Activated CD8-positive, alpha-beta memory T cell treated with anti-CD3 and anti-CD28 coated beads, Interleukin-2, amount 50 U/mL, for 1 hour (primary cell): ENCODE measurements around the gene ALPP.
"Not testable (repeated sequence)": the region's sequence is repeated elsewhere in the genome, so short reads cannot be mapped to it uniquely, and the experiment has no call there.

Source experiments
- DNase-seq: peaks from one replicate; pipeline ENCODE4 v3.0.0-alpha.2; 2020; ENCODE audit errors: extremely low read depth

Gene ALPP

DNA sequence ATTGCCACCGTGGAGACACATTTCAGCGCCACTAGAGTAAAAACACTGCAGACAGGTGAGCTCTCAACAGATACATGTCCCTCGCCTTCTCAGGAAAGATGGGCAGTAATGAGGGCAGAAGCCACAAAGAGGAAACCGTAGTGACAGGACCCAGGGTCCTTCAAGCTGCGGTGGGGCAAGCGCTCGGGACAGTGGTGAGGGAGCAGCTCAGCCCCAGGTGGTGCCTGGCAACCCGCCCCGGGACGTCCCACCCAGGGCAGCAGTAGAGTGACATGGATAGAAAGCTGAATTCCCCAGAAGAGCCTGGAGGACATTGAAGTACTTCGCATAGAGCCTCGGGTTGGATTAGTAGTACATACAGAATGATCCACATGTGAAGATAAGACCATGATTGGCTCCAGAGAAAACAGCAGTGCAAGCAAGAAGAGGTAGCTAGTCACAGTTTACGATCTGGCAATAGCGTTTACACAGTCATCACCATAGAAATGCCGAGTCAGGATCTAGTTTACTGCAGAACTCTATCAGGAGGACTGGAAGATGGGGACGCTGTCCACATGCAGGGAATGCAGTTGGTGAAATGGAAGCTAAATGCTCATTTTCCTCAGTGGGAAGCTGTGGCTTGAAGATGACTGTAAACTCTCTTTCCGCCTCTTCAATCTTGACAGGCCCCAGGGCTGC lies 37.4 kb upstream of the ALPP start:
- no peak for DNase-seq

GRCh38 chr2:232341739-232342126 lies 36.8 kb upstream of the ALPP start:
- DNase-seq: no peak

DNA sequence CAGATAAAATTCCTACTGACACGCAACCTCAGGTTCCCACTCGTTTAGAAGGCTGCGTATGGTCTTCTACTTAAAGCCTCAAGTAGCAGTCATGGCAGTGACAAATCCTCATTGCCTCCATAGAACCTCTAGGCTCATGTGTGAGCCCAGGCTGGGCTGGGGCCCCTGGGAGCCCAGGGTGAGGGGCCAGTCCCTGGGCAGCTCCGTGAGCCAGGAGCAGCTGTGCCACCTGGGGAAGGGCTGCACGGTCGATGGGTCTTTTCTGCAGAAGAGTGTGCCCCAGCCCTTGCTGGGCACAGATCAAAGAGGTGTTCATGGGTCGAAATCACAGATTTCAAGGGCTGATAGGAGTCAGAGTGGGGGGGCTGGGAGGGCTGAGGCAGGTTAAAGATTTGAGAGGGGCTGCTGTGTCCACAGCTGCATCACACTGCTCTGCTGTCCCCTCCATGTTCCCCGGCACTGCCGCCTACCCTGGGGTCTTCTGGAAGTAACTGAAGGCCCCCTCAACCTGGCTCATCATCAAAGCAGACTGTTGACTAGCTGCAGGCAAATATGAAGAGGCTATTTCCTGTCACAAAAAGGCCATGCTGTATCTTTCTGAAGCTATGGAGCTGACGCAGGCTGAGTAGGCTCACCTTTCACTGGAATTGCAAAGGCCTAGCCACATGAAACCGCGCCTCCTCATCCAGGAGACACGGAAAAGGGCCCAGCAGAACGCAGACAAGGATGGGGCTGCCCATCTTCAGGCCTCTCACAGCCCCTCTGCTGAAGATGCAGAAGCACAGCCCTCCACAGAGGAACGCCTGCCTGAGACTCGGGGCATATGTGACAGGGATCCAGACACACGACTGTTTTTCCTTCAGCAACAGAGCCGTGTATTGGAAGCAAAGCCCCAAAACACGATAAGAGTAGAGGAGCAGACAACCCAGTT lies 35.7 kb upstream of the ALPP start:
- DNase-seq: no peak

GRCh38 chr2:232343821-232344220 lies 34.7 kb upstream of the ALPP start:
- DNase-seq: no peak

DNA sequence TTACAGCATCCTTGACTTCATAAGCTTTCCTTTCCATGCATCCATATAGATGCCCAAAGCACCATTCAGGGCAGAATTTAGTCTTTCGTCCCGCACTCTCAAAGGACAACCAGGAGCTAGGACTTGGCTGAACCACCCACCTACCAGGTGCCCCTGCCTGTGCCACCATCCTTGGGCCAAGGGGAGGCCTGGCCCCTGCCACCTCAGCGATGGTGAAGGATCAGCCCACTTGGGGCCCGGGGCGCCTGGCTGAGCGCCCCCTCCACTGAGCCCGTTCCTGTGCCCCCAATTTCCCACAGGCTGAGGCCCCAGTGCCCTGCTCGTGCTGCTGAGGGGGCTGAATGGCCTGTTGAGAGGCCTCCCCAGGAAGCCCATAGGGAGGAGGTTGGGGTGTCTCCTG lies 33.3 kb upstream of the ALPP start:
- DNase-seq: no peak

GRCh38 chr2:232347369-232347768 lies 31.2 kb upstream of the ALPP start:
- DNase-seq: no peak

DNA sequence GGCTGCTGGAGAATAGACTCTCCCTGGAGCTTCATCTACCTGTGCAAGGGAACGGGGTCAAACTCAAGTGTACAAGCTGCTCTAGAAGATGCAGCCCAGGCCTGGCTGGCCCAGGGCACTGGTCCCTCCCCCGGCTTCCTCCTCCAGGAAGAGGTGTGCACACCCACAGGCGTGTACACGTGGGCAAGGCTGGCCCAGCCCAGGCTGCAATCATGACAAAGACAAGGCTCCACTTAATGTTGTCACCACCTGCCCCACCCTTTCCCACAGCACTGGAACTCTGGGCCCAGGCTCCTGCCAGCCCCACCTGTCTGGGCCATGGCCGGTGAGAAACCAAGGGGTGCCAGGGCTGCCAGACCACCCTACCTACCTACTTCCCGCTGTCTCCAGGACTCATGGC lies 29.6 kb upstream of the ALPP start:
- DNase-seq: no peak

DNA sequence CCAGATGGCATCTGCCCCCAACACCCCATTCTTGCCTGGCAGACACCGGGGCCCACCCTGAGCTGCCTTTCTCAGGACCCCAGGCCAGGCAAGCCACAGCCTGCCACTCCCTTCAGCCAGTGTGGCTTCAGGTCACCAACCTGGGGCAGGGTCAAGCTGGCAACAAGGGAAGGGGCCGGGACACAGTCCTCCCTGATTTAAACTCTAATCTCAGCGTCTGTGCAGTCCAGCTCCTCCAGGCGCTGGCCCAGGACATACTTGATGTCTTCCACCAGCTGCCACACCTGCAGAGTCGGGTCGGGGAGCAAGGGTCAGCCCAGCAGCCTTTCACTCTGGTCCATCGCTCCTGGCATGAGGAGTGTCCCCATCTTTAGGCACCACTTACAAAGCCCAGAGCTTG lies 29.0 kb upstream of the ALPP start:
- DNase-seq: no peak

GRCh38 chr2:232349946-232350635 lies 28.5 kb upstream of the ALPP start:
- DNase-seq: no peak

- DNase-seq: no peak
Observed at GRCh38 chr2:232350804-232351685, 27.5 kb upstream of the ALPP start.

- DNase-seq: no peak
Observed at GRCh38 chr2:232351686-232352510, 26.7 kb upstream of the ALPP start.

DNA sequence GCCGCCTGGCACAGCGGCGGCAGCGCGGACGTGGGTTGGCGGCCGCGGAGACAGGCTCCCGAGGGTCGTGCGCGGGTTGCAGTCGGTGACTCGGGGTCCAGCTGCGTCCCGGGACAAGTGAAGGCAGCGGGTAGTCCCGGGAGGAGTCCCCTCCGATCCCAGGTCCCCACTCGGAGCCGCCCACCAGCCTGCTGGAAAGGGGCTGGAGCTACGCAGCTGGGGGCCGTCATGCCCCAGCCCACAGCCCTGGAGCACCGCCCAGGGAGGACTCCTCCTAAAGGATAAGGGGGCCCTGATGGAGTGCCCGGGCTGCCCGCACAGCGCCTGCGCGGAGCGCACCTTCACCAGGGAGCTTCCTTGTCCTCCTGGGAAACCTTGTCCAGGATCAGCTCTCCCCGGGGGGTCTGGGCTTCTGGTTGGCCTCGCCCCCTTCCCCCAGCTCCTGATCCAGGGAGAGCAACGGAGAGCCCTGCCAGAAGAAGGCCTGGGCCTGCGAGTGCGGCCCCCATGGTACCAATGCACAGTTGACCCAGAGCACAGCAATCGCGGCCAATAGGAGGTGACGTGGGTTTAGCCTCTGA lies 25.9 kb upstream of the ALPP start:
- DNase-seq: no peak

DNA sequence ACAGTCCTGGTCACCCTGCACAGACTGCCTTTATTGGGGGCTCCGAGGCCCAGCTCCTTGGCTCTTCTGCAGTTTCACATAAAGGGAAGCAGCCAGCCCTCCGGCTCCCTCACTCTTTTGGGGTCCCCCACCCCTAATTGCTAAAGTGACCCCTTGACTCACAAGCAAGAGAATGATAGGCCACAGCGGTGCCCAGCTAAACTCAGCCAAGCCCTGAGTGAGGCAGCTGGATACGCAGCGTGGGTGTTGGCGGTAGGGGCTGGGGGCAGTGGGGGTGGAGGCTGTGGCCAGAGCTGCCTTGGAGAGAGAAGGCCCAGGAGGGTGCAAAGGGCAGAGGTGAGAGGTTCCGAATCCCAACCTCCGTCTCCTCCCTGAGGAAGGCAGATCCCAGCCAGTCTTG lies 25.5 kb upstream of the ALPP start:
- DNase-seq: no peak

DNA sequence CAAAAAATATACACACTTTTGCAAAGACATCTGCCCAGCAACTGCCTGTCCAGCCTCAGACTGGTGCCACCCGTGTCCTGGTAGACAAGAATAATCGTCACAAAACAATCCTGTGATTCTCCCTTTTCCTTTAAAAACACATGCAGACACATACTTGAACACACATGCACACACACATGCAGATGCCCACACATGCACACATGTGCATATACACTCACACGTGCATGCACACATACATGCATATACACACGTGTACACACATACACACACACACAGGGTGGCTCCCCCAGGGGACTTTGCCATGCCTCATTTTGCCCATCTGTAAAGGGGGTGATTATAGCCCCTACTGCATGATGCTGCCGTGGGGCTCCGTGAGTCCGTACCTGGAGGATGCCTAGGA lies 24.9 kb upstream of the ALPP start:
- no peak for DNase-seq

DNA sequence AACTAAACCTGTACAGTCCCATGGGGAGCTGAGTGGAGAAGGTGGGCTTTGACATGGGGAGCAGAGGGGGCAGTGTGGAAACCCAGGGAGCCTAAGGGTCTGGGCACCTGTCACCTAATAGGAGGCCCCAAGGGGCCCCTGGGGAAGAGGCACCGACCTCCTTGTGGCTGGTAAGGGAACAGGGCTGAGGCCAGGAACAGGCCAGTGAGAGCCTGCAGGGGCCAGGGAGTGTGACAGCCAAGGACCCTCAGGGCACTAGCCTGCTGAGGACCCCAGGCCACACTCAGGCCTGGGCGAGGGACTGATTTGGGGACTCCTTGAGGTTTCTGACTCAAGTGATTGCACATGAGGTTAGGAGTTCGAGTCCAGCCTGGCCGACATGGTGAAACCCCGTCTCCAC lies 24.5 kb upstream of the ALPP start:
- DNase-seq: no peak

DNA sequence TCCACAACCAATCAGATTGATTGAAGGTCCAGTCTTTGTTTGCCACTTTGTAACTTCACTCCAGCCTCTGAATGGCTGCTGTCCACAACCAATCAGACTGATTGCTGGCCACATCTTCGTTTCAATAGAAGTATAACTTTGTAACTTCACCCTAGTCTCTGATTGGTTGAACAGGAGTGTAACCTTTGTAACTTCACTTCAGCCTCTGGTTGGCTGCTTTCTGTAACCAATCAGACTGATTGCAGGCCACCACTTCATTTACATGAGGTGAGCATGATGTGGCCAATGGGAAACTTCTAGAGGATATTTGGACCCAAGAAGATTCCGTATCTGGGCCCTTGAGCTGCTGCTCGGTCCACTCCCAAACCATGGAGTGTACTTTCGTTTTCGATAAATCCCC lies 16.9 kb upstream of the ALPP start:
- DNase-seq: no peak

DNA sequence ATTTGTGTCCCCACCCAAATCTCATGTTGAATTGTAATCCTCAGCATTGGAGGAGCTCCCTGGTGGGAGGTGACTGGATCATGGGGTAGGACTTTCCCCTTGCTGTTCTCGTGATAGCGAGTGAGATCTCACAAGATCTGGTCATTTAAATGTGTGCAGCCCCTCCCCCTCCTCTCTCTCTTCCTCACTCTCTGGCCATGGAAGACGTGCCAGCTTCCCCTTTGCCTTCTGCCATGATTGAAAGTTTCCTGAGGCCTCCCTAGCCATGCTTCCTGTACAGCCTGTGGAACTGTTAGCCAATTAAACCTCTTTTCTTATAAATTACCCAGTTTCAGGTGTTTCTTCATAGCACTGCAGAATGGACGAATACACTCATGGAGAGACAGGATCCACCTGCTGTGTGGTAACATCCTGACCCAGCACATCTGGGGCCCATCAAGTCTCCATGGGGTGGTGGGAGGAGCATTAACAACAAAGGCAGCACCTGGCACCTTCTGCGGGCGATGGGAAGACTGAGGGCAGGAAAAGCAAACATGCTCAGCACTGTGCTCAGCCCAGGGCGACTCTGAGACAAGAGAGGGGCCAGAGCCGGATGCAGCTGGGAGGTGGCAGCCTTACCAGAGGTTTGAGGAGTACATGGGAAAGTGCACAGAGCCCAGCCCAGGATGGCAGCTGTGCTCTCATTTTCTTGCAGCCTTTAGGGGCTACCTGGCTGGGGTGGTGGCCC lies 16.2 kb upstream of the ALPP start:
- no peak for DNase-seq

DNA sequence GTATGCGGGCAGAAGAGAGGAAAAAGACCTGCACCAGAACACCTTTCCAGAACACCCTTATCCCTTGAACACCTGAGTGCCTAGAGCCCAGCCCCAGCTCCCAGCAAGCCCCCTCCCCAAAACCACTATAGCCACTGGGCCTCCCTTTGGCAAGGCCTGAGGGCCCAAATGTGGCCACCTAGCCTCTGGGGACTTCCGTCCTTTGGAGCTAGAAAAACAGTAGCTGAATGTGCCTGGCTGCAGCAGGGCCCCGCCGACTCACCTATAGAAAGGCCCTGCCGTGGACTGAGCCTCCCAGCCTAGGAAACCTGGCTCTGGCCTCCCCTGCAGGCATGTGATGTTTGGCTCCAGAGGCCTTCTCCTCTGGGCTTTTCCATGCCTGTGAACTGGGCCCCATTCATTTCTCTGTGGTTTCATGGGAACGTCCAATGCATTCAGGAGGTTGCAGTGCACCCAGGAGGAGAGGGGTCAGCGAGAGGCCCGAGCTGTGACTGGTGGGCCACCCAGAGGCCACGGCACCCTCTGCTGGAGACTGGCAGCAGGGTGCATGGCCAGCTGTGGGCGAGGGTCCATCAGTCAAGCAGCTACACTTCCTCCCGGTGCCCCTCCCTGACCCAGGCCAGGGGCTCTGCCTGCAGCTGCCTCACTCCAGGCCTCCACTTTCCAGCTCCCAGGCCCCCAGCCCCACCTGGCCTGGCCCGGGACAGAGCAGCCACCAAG lies 15.3 kb upstream of the ALPP start:
- not testable (repeated sequence) for DNase-seq
